GM23248 (cell line): ENCODE measurements around the gene LDB2.

Source experiments
- EZH2 ChIP-seq: fragments of 200-600 bp; sonication (generic); IDR thresholded peaks from 2 replicates; pipeline ENCODE4 v1.6.1; 2018; ENCODE audit warnings: antibody characterized with exemption, mild to moderate bottlenecking; ENCODE audit not compliant: insufficient read depth, poor library complexity, severe bottlenecking
- EZH2phosphoT487 ChIP-seq: fragments of 200-600 bp; sonication (generic); IDR thresholded peaks from 2 replicates; pipeline ENCODE4 v1.6.1; 2018; ENCODE audit warnings: antibody characterized with exemption, moderate library complexity, mild to moderate bottlenecking, low read depth; ENCODE audit not compliant: insufficient read depth

GRCh38 chr4:16807355-16807754 is 91.1 kb downstream of the LDB2 start:
- no peak for TF ChIP-seq EZH2phosphoT487
- TF ChIP-seq EZH2: no peak
